GM10266 (cell line): ENCODE results near the gene PIP5KL1.

Source experiments
- DNase-seq: peaks from one replicate; pipeline ENCODE4 v3.0.0; 2012; ENCODE audit errors: extremely low spot score
- TF ChIP-seq, protein P1 (sequence below): IDR thresholded peaks from 2 replicates; pipeline ENCODE4 v1.5.1; 2012; ENCODE audit warnings: mild to moderate bottlenecking, low read depth; ENCODE audit not compliant: control insufficient read depth, insufficient read depth; ENCODE audit errors: missing control alignments

Gene PIP5KL1

DNA sequence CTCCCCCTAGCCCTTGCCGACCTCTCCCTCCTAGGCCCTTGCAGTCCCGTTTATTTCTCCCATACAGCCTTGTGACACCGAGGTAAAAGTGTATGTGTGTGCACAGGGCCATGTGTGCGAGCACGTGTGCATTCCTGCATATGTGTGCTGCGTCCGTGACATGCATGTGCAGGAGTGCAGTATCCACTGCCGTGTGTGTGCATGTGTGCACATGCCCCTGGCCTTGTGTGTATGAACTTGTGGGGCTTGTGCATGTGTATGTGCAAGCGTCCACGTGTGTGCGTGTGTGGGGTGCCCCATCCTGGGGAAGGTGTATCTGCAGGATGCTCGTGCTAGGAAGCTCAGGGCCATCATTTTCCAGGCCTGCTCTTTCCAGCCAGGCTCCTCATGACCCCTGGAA is 59.7 kb downstream of the PIP5KL1 start:
- no peak for DNase-seq
- TF ChIP-seq, protein P1, sequence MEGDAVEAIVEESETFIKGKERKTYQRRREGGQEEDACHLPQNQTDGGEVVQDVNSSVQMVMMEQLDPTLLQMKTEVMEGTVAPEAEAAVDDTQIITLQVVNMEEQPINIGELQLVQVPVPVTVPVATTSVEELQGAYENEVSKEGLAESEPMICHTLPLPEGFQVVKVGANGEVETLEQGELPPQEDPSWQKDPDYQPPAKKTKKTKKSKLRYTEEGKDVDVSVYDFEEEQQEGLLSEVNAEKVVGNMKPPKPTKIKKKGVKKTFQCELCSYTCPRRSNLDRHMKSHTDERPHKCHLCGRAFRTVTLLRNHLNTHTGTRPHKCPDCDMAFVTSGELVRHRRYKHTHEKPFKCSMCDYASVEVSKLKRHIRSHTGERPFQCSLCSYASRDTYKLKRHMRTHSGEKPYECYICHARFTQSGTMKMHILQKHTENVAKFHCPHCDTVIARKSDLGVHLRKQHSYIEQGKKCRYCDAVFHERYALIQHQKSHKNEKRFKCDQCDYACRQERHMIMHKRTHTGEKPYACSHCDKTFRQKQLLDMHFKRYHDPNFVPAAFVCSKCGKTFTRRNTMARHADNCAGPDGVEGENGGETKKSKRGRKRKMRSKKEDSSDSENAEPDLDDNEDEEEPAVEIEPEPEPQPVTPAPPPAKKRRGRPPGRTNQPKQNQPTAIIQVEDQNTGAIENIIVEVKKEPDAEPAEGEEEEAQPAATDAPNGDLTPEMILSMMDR: no peak
